Epidermal melanocyte (primary cell): ENCODE results near the gene CEACAM8.
"Not testable (repeated sequence)": the region's sequence is repeated elsewhere in the genome, so short reads cannot be mapped to it uniquely, and the experiment has no call there.

Experiments used
- DNase-seq: peaks from one replicate; pipeline ENCODE4 v3.0.0; 2011; ENCODE audit warnings: low spot score; ENCODE audit not compliant: insufficient read length

The CEACAM8 gene

DNA sequence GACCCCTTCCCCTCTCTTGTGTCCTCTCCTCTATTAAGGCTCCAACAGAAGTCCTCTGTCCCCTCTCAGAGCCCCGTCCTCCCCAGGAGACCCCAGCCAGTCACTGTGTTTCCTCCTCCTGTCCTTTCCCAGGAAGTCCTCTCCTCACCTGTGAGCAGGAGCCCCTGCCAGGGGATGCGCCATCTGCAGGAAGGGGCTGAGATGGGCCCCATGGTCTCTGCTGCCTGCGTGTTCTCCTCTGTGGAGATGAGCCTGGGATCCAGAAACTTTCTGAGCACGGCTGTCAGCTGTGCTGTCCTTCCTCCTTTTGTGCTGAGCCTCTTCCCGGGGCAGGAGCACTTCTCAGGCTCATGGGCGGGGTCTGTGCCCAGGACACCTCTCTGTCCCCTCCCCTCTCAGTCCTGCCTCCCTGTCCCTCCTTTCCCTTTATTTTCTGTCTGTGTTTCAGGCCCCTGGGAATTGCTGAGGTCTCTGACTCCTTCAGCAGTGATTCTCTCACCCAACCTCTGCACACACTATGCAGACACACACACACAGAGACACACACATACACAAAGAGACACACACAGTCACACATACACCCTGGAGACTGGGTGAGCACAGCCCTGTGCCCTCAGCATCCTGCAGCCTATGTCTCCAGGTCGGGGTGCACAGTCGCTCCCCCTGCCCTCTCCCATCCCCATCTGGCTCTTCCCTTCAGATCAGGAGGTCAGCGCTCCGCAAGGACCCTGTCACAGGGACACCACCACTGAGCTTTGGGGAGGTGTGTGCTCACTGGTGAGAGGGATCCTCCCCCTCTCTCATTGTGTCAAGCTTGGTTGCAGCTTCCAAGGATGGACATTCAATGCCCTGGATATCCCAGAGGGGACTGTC, at the start of gene CEACAM8:
TSS of gene CEACAM8 (minus strand) at position 308 of the 873 bp plus-strand sequence. CDS start at position 212, 96 bp downstream.
- DNase-seq = no peak

DNA sequence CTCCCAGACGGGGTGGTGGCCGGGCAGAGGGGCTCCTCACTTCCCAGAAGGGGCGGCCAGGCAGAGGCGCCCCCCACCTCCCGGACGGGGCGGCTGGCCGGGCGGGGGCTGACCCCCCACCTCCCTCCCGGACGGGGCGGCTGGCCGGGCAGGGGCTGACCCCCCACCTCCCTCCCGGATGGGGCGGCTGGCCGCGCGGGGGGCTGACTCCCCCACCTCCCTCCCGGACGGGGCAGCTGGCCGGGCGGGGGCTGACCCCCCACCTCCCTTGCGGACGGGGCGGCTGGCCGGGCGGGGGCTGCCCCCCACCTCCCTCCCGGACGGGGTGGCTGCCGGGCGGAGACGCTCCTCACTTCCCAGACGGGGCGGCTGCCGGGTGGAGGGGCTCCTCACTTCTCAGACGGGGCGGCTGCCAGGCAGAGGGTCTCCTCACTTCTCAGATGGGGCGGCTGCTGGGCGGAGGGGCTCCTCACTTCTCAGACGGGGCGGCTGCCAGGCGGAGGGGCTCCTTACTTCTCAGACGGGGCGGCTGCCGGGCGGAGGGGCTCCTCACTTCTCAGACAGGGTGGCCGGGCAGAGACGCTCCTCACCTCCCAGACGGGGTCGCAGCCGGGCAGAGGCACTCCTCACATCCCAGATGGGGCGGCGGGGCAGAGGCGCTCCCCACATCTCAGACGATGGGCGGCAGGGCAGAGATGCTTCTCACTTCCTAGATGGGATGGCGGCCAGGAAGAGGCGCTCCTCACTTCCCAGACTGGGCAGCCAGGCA, 44.8 kb upstream of the CEACAM8 start:
- DNase-seq = not testable (repeated sequence)

DNA sequence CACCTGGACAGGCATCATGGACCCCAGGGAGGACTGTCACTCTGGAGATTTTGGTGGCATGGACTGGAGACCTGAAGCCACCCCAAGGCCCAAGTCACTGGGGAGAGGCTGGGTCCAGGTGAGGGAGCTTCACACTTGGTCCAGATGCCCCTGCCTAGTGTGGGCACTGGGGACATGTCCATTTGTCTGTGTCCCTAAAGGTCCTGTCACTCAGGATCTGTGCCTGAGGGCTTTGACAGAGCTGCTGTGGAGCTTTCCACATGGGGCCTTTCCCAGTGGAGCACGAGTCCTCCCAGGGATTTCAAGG, 40.5 kb upstream of the CEACAM8 start:
- no peak for DNase-seq

DNA sequence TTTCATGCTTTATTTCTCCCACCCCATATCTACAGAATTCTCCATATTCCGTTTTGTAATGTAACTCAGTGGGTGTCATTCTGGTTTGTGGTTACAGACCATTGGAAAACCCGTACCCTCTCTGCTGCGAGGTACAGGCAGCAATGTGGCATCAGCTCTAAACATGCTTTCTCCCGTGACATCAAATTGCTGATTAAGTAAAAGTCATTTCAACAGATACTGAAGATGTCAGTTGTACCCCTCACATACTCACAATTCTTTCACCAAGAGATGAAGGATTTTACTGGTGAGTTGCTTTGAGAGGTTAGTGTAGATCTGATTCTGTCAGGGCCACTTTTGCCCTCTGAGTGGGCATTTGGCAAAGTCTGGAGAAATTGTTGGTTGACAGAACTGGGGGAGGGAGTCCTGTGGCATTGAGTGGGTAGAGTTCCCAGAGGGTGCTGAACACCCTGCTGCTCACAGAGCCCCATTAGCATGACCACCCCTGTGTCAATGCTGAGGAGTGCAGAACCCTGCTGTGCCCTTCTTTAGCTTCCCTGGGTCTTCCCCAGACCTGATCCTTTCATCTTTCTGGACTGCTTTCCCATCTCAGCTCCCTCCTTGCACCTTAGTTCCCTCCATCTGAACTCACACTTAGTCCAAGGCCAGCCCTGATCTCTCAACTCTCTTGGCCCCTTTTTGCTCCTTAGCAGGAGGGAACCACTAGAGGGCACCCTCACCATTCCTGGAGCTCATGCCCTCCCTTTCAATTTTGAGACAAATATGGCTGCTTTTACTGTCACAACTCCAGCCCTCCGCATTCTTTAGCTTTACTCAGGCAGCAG, 39.9 kb upstream of the CEACAM8 start:
- no peak for DNase-seq

DNA sequence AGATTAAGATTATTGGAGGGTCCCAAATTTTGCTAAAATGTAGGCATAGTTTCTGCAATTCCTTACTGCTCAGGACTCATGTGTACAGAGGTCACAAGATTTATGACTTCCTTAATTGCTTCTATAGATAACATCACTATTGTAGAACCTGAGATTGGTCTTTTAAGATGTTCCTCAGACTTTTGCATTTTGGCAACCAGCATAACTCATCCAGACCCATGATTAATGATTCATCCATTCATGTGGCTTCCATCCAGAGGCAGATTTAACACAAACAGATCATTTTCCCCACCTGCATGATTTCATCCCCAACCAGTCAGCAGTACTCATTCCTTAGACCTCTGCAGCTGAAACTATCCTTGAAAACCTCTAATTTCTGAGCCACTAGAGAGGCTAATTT, 34.5 kb upstream of the CEACAM8 start:
- no peak for DNase-seq

DNA sequence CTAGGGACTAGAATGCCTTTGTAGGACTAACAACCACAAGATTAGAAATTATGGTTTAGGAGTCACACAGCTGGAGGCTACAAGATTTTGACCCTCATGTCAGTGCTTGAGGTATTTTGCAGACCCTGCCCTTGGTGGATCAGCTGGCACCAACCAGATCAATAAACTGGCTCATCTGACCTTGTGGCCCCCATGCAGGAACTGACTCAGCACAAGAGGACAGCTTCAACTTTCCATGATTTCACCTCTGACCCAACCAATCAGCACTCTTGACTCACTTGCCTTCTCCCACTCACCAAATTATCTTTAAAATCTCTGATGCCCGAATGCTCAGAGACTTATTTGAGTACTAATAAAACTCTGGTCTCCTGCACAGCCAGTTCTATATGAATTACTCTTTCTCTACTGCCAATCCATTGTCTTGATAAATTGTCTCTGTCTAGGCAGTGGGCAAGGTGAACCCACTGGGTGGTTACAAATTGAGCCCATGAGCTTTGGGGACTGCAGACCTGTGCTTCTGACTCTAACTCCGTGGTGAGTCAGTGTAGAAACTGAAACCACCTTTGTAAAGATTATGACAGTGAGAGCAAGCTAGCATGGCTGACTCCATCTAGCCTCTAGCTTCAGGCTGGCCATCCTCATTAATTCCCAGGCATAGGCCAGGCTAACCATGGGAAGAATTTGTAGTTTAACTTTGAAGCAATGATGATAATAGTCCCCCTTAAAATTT, 33.9 kb upstream of the CEACAM8 start:
- DNase-seq = no peak

DNA sequence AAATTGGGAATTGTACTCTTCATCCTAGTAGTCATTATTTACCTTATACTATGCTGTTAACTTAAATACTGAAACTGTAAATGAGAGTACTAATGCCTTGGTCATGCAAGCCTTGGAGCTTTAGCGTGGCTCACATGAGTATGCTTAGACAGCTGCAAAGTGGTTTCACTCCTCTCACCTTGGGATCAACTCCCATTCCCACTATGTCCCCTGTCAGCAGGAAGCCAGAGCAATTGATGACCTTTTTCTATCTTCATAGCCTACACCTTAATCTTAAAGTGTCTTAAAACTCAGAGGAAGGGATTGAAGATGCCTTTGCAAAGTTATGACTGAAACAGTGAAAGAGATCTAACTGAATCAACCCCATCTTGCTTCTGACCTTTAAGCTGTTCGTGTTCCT, 33.2 kb upstream of the CEACAM8 start:
- no peak for DNase-seq

DNA sequence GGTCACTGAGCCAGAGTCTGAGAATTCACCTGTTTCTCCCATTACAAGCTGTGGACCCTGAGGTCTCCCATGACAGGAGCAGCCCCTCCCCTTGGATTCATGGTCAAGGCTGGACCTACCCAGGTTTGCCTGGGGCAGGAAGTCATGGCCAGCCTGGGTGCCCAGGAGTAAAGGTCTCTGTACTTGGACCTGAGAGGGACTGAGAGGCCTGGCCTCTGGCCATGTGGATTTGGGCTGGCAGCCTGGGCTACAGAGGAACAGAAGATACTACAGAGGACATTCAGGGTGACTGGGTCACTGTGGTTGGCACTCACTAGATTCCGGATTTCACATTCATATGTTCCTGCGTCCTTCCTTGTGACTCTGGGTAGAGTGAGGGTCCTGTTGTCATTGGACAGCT, 31.5 kb upstream of the CEACAM8 start:
- no peak for DNase-seq

DNA sequence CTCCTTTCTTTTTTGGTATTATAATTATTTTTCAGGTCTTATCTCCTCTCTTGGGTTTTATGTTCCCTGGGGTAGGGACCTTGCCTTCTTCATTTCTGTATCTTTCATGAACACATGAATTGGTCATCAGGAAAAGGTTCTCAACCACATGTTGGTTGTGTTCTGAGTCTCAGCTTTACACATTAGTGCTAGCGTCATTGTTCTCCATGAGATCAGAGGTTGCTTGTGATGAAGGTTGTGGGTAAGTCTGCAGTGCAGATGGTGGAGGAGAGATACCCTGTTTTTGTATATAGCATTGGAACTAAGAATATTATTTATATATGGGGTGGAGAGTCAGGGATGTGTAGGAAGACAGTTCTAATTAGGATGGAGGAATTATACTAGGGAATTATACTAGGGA, 24.5 kb upstream of the CEACAM8 start:
- DNase-seq = no peak

DNA sequence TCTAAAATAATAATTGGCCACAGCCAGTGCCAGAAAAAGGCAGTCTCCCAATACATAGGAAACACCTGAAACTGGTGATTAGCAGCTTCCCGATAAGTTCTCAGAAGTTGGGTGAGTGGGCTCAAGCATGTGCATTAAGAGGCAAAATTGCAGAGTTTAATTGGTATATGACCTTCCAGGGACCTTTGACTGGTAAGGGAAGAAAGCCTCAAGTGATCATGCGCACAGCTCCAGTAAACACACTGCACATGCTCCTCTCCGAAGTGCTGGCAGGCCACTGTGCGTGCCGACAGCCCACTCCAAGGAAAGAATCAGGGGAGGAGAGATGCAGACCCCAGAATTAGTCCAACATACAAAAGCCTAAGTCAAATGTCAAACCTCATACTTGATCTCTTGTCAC, 18.9 kb upstream of the CEACAM8 start:
- no peak for DNase-seq

DNA sequence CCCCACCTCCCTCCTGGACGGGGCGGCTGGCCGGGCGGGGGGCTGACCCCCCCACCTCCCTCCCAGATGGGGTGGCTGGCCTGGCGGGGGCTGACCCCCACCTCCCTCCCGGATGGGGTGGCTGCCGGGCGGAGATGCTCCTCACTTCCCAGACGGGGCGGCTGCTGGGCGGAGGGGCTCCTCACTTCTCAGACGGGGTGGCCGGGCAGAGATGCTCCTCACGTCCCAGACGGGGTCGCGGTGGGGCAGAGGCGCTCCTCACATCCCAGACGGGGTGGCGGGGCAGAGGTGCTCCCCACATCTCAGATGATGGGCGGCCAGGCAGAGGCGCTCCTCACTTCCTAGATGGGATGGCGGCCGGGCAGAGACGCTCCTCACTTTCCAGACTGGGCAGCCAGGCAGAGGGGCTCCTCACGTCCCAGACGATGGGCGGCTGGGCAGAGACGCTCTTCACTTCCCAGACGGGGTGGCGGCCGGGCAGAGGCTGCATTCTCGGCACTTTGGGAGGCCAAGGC, 15.7 kb upstream of the CEACAM8 start:
- not testable (repeated sequence) for DNase-seq

DNA sequence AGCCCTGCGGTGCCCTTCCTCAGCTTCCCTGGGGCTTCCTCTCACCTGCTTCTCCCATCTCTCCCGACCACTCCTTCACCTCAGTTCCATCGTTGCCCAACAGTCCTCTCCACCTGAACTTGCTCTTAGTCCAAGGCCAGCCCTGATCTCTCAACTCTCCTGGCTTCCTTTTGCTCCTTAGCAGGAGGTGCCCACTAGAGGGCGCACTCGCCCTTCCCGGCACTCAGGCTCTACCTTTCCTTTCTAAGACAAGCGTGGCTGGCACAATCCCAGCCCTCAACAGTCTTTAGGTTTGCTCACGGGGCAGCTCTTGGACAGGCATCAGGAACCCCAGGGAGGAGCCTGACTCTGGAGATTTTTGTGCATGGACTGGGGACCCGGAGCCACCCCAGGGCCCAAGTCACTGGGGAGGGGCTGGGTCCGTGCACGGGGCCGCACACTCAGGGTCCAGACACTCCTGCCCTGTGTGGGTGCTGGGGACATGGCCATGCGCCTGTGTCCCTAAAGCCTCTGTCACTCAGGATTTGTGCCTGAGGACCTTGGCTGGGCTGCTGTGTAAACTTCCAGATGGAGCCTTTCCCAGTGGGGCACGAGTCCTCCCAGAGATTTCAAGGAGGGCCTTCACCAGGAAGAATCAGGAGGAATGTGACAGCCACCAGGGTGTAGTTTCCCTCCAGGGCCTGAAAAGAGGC, 12.1 kb upstream of the CEACAM8 start:
- DNase-seq = no peak

DNA sequence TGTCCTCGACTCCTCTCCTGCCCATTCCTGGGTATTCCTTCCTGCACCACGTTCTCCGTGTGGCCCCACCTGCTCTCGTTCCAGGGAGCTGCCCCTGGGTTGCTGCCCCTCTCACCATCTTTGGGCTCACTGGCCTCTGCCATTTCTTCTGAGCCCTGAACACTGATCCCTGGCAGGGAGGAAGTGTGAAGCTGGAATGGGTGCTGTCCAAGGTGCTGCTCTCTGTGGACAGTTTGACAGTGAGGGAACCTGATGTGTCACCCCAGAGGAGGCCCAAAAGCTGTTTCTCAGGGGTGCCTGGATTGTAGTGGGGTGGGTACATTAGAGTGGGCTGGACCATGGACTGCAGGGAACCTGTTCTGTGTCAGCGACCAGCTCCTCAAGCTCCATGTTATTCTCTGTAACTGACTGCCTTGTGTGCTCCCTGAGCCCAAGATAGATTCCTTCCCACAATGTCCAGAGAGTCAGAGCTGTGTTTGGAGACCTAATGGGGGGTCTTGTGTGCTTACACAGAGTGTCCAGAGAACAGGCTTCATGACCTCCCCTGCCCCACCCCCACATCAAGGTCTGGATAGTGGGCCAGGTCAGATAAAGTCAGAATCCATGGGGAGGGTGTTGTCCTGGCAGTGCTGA, 7.2 kb upstream of the CEACAM8 start:
- no peak for DNase-seq

DNA sequence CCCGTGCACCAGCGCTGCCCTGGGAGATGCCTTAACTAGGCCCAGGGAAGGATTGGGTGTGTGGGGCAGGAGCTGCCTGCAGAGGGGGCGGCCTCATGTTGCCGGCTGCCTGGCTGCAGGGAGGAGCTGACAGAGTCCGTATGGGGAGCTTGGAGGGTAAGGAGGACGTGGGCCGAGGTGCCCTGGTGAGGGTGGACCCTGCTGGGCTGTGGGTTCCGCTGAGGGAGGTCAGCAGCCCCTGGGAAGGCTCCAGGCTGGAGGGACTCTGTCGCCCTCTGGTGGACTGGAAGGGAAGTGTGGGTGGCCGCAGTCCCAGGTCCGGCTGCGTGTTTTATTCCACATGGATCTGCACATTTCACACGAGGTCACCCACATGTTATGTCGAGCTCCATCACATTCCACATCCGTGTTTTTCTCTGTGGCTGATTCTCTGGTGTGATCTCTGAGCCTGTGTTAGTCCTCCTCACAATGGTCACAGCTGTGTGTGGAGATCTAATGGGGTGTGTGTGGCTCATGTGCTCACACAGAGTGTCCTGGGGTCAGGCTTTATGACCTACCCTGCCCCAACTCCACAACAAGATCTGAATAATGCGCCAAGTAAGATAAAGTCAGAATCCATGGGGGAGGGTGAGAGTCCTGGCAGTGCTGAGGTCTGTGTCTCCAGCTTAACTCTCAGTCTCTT, 1.8 kb upstream of the CEACAM8 start:
- DNase-seq = no peak

DNA sequence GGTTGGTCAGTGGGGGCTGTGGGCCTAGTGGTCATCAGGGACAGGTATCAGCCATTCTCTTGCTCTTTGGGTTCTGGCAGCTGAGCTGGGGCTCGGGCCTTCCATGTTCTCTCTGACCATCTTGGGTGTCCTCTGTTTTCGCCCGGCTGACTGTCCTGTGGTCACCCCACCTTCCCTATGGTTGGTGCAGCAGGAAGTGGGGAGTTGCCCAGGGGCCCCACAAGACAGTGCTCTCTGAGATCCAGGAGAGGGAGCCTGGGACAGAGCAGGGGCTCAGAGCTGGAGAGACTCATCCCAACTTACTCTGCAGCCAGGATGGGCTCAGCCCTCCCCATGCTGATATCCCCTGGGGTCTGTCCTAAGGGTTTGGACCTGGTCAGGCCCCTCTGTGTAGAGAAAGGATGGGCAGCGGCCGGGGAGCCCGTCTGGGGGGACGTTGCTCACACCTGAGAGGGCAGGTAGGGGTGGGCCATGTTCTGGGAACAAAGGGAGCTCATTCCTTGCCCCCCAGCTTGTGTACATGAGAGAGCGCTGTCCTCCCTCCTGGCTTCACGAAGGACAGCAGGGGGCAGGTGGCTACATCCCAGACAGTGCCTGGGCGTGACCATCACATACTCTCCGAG, 937 bp upstream of the CEACAM8 start:
- DNase-seq = no peak

DNA sequence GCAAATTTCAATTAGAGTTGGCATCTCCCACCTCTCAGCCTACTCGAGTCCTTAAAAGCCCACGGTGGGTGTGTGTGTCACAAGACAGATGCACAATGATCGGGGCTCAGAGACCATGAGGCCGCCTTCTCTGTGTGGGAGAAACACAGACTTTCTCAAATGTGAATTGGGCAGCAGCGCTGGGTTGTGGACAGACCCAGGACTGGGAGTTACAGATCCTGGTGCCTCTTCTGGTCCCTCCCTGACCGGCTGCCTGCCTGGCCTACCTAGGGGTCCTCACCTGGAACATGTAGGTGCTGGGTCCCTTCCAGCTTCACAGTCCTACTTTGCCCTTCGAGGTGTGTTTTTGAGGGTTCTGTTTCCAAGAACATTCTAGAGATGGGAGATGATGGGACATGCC, 4.9 kb downstream of the CEACAM8 start:
- no peak for DNase-seq

DNA sequence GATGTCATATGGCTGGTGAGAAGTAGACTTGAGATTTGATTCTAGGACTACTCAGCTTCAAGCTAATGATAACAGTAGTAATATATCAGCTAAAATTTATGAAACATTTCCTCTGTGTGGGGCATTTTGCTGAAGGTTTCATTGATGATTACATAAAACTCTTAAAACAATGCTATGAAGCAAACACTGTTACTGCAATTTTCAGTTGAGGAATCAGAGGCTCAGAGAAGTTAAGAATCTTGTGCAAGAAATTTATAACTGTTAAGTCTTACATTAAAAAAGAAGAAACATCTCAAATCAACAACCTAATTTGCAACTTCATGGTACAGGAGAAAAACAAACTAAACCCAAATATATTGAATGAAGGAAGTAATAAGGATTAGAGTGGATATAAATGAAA, 10.3 kb downstream of the CEACAM8 start:
- no peak for DNase-seq

DNA sequence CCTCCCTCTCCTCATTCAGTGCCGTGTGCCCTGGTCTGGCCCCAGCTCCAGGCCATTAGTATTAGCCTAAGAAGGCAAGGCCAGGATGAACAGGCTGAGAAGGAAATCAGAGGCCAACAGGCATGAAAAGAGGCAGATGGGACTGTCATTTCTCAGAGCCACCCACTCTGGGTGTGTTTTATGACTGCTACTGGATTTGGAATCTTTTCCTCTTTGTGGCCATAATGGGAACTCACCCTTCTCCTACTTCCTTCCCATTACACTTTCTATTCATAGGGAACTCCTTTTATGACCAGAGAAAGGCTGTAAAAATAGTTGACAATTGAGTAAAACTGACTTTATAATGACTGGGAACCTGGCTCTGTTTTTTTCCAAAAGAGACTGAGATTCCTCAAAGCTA, 17.7 kb downstream of the CEACAM8 start:
- no peak for DNase-seq

DNA sequence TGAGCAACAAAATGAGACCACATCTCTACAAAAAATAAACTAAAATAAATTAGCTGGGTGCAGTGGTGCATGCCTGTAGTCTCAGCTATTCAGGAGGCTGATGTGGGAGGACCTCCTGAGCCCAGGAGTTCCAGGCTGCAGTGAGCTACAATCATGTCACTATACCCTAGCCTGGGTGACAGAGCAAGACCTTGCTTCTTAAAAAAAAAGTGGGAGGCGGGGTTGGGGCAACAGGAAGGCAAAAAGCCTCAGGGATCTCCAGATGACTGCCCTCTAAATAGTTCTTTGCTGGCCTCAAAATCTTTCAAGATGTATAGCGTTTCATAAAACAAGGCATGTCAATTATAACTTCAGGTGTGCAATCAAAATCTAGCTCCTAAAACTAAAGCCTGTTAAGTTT, 18.5 kb downstream of the CEACAM8 start:
- DNase-seq = no peak
